IPS-20b (cell line): ENCODE data around the gene SLX4.
A peak's percentile ranks its signal among the peaks of the same experiment; 100 is the strongest.

Experiments used
- H3K27ac ChIP-seq: one replicate; pipeline ENCODE4 v1.5.1; 2013; ENCODE audit warnings: low read length
- H3K27me3 ChIP-seq: 2 replicates; pipeline ENCODE4 v1.6.1; 2013; ENCODE audit warnings: mild to moderate bottlenecking, low read length, inconsistent platforms; ENCODE audit not compliant: insufficient read depth
- H3K36me3 ChIP-seq: 2 replicates; pipeline ENCODE4 v1.6.1; 2013; ENCODE audit warnings: low read depth, mild to moderate bottlenecking, inconsistent platforms, low read length, moderate library complexity; ENCODE audit not compliant: insufficient read depth
- H3K4me1 ChIP-seq: 2 replicates; pipeline ENCODE4 v1.6.1; 2013; ENCODE audit warnings: mild to moderate bottlenecking, control low read depth, inconsistent platforms, low read length, moderate library complexity; ENCODE audit not compliant: insufficient read depth
- H3K4me3 ChIP-seq: 2 replicates; pipeline ENCODE4 v1.5.1; 2013; ENCODE audit warnings: mild to moderate bottlenecking, low read length, inconsistent platforms
- H3K9ac ChIP-seq: 2 replicates; pipeline ENCODE4 v1.6.1; 2013; ENCODE audit warnings: low read depth, mild to moderate bottlenecking, inconsistent platforms, low read length, moderate library complexity
- H3K9me3 ChIP-seq: 2 replicates; pipeline ENCODE4 v1.6.1; 2013; ENCODE audit warnings: mild to moderate bottlenecking, low read depth, low read length, inconsistent platforms; ENCODE audit not compliant: insufficient read depth

SLX4 gene

GRCh38 chr16:3550851-3551847, 60.3 kb downstream of the SLX4 start:
- Histone ChIP-seq H3K36me3 (no peaks in the 10 kb centered on the region), H3K9me3 (no peaks in the 10 kb centered on the region), H3K27ac (no peak overlapping the region), H3K9ac (no peak overlapping the region), H3K4me3 (no peak overlapping the region), H3K4me1 (peaks cover 9% of the 10 kb centered on the region; the same call in 1 of the 2 replicates), H3K27me3 (peaks cover 34% of the 10 kb centered on the region; the same call in 1 of the 2 replicates)

DNA sequence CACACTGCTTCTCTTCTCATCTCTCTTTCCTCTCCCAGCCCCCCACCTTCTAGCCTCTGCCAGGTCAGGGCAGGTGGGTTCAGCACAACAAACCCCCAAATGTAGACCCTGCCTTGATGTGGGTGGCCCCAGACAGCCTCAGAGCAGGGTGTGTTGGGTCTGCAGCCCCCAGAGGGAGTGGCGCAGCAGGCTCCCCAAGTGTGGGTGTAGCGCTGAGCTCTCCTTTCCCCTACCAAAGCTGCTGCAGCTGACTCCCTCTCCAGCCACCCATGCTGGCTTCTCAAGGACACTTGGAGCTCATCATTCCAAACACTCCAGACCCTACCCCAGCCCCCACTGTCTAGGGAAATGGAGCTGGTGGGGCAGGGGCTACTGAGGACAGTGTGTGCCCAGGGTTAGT, 61.5 kb downstream of the SLX4 start:
- Histone ChIP-seq H3K36me3 (no peaks in the 10 kb centered on the region), H3K9ac (no peak overlapping the region), H3K27ac (no peak overlapping the region)

DNA sequence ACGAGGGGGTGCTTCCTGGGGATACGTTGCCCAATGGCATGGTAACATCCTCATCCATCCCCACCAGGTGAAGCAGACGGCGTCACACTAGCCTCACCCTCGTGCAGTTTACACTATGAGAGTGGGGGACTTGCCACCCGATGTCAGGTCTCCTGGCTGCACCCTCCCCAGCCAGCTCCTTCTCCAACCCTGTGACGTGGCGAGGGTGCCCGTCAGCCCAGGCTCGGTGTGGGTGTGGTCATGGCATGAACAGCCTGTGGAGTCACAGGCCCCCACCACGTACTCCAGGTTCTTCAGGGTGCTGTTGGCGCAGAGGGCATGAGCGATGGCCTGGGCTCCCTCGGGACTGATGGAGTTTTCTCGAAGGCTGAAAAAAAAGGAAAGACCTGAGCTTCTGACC, 62.5 kb downstream of the SLX4 start:
- Histone ChIP-seq H3K9ac (no peak overlapping the region), H3K4me3 (no peak overlapping the region), H3K4me1 (peaks cover 5% of the 10 kb centered on the region; the same call in 1 of the 2 replicates), H3K27me3 (peaks cover 34% of the 10 kb centered on the region; the same call in 1 of the 2 replicates), H3K36me3 (no peaks in the 10 kb centered on the region), H3K9me3 (no peaks in the 10 kb centered on the region), H3K27ac (no peak overlapping the region)

More for the DNA sequence above, 61.5 kb downstream of the SLX4 start:
- Histone ChIP-seq H3K4me3 (no peak overlapping the region), H3K27me3 (peaks cover 34% of the 10 kb centered on the region; the same call in 1 of the 2 replicates), H3K4me1 (peaks cover 9% of the 10 kb centered on the region; the same call in 1 of the 2 replicates), H3K9me3 (no peaks in the 10 kb centered on the region)

DNA sequence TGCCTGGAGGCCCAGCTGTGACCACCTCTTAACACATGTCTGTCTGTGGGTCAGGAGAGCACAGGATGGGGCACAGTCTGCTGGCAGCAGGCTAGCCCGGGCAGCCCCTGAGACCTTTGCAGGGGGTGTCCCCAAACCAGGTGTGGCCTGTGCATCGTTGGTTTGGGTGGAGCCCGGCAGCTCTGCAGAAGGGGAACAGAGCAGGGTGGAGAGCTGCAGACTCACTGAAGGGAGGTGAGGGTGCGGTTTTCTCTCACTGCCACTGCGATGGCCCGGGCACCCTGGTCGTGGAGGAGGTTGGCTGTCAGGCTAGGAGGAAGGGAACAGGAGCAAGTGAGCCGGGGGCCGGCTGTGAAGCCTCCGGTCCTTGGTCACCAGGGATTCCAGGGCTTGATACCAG, 63.0 kb downstream of the SLX4 start:
- Histone ChIP-seq H3K9ac (no peak overlapping the region), H3K4me3 (no peak overlapping the region), H3K9me3 (no peaks in the 10 kb centered on the region), H3K4me1 (peaks cover 4% of the 10 kb centered on the region; the same call in 1 of the 2 replicates), H3K27ac (no peak overlapping the region), H3K36me3 (no peaks in the 10 kb centered on the region), H3K27me3 (peaks cover 34% of the 10 kb centered on the region; the same call in 1 of the 2 replicates)

DNA sequence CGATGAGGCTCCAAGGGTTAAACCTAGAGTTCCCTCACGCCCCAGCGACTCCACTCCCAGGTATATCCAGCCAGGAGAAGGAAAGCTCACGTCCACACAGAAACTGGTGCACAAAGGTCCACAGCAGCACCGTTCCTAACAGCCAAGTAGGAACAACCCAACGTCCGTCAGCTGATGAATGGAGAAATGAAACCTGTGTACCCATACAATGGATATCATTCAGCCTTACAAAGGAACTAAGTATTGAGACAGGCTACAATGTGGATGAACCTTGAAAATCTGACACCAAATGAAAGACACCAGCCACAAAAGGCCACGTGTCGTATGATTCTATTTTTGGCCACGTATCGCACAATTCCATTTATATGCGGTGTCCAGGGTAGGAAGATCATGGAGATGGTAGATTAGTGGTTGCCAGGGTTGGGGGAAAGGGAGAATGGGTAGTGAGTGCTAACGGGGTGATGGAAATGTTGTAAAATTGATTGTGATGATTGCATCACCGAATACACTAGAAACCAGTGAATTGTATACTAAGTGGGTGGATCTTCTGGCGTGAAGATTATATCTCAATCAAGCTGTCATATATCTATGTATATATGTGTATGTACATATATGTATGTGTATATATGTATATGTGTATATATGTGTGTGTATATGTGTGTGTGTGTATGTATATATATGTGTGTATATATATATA, 64.3 kb downstream of the SLX4 start:
- Histone ChIP-seq H3K9ac (no peak overlapping the region), H3K4me1 (peaks cover 1% of the 10 kb centered on the region; the same call in 1 of the 2 replicates), H3K4me3 (no peak overlapping the region), H3K27ac (no peak overlapping the region), H3K9me3 (no peaks in the 10 kb centered on the region), H3K36me3 (no peaks in the 10 kb centered on the region), H3K27me3 (peaks cover 30% of the 10 kb centered on the region; the same call in 1 of the 2 replicates)

GRCh38 chr16:3542601-3543373, 68.6 kb downstream of the SLX4 start:
- no peak overlapping the region for H3K27ac ChIP-seq
- no peaks in the 10 kb centered on the region for H3K27me3 ChIP-seq
- H3K4me1 ChIP-seq = peaks cover 4% of the 10 kb centered on the region; the same call in 1 of the 2 replicates
- peaks cover 5% of the 10 kb centered on the region; the same call in 1 of the 2 replicates for H3K36me3 ChIP-seq
- H3K9ac ChIP-seq = peak overlapping the region; percentile 11; the same call in 1 of the 2 replicates
- H3K9me3 ChIP-seq = no peaks in the 10 kb centered on the region
- no peak overlapping the region for H3K4me3 ChIP-seq

GRCh38 chr16:3541527-3542155, 69.8 kb downstream of the SLX4 start:
- Histone ChIP-seq H3K27me3 (no peaks in the 10 kb centered on the region), H3K4me1 (peaks cover 4% of the 10 kb centered on the region; the same call in 1 of the 2 replicates), H3K4me3 (no peak overlapping the region), H3K9me3 (no peaks in the 10 kb centered on the region), H3K27ac (no peak overlapping the region), H3K36me3 (peaks cover 10% of the 10 kb centered on the region), H3K9ac (no peak overlapping the region)

GRCh38 chr16:3538222-3538621, 73.2 kb downstream of the SLX4 start:
- Histone ChIP-seq H3K4me1 (peaks cover 4% of the 10 kb centered on the region; the same call in 1 of the 2 replicates), H3K36me3 (peaks cover 19% of the 10 kb centered on the region), H3K9ac (no peak overlapping the region), H3K27me3 (no peaks in the 10 kb centered on the region), H3K27ac (no peak overlapping the region), H3K4me3 (no peak overlapping the region), H3K9me3 (no peaks in the 10 kb centered on the region)

DNA sequence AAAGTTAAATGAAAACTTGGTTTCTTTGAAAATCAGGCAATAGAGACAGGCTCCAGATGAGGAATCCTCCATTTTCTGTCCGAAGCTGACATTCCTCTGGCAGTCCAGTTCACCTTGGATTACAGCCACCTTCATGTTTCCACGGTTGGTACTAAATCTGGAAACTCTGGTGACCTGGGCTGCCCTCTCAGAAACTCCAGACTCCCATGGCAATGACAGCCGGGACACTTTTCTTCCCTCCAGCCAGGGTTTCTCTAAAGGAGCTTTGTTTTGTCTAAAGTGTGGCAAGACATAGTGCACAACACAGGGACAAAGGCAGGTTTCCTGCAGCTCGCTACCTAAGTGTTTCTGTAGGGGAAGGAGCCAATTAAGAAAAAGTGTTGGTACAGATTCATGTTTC, 74.6 kb downstream of the SLX4 start:
- peaks cover 27% of the 10 kb centered on the region for H3K36me3 ChIP-seq

GRCh38 chr16:3536271-3536731, 75.1 kb downstream of the SLX4 start:
- no peaks in the 10 kb centered on the region for H3K9me3 ChIP-seq
- H3K27ac ChIP-seq = no peak overlapping the region
- no peak overlapping the region for H3K4me3 ChIP-seq
- H3K4me1 ChIP-seq = peaks cover under 1% of the 10 kb centered on the region; the same call in 1 of the 2 replicates
- H3K36me3 ChIP-seq = peaks cover 27% of the 10 kb centered on the region
- H3K9ac ChIP-seq = no peak overlapping the region
- no peaks in the 10 kb centered on the region for H3K27me3 ChIP-seq

More for the DNA sequence above, 74.6 kb downstream of the SLX4 start:
- Histone ChIP-seq H3K9me3 (no peaks in the 10 kb centered on the region), H3K4me3 (no peak overlapping the region), H3K4me1 (peaks cover 4% of the 10 kb centered on the region; the same call in 1 of the 2 replicates), H3K27me3 (no peaks in the 10 kb centered on the region), H3K27ac (no peak overlapping the region), H3K9ac (no peak overlapping the region; the same call in 1 of the 2 replicates)
